Subcutaneous abdominal adipose tissue (tissue), 5 donors: ENCODE data around the gene HPGD.

Source experiments
- H3K27ac ChIP-seq: one replicate; pipeline ENCODE4 v1.7.0; 2013; ENCODE audit warnings: low read depth, mild to moderate bottlenecking, inconsistent platforms, low read length, moderate library complexity
- H3K27me3 ChIP-seq, 5 donors: one replicate each; pipeline ENCODE4 v1.7.0; 2013; ENCODE audit warnings: low read length in 5 of 5, inconsistent platforms in 1 of 5; ENCODE audit not compliant: control insufficient read depth in 5 of 5, insufficient read depth in 4 of 5
- H3K36me3 ChIP-seq, 5 donors: one replicate each; pipeline ENCODE4 v1.7.0; 2013; ENCODE audit warnings: low read length in 5 of 5; ENCODE audit not compliant: control insufficient read depth in 5 of 5, insufficient read depth in 5 of 5
- H3K4me1 ChIP-seq, 5 donors: one replicate each; pipeline ENCODE4 v1.7.0; 2013; ENCODE audit warnings: low read length in 5 of 5, mild to moderate bottlenecking in 3 of 5, moderate library complexity in 1 of 5; ENCODE audit not compliant: control insufficient read depth in 5 of 5, insufficient read depth in 5 of 5
- H3K4me3 ChIP-seq, 5 donors: one replicate each; pipeline ENCODE4 v1.7.0; 2013; ENCODE audit warnings: low read length in 5 of 5, low read depth in 1 of 5
- H3K9ac ChIP-seq, 5 donors: one replicate each; pipeline ENCODE4 v1.7.0; 2013; ENCODE audit warnings: low read length in 5 of 5, mild to moderate bottlenecking in 4 of 5, moderate library complexity in 3 of 5
- H3K9me3 ChIP-seq, 5 donors: one replicate each; pipeline ENCODE4 v1.7.0; 2013; ENCODE audit warnings: low read length in 5 of 5; ENCODE audit not compliant: control insufficient read depth in 5 of 5
- donor health status: healthy.
- donor health status: healthy.
- donor health status: healthy.
- donor health status: healthy.
- donor health status: healthy.

Gene HPGD

GRCh38 chr4:174454815-174455473 is 67.3 kb downstream of the HPGD start:
- peaks cover 0 to 4% (median 0%) of the 10 kb centered on the region in 5 donors for H3K4me1 ChIP-seq
- H3K27me3 ChIP-seq = no peaks in the 10 kb centered on the region
- H3K9me3 ChIP-seq = no peaks in the 10 kb centered on the region
- H3K4me3 ChIP-seq = no peak overlapping the region
- no peaks in the 10 kb centered on the region for H3K36me3 ChIP-seq
- H3K27ac ChIP-seq = no peak overlapping the region
- no peak overlapping the region for H3K9ac ChIP-seq

- no peak overlapping the region for H3K27ac ChIP-seq
- no peak overlapping the region for H3K4me3 ChIP-seq
- H3K9ac ChIP-seq = no peak overlapping the region
- H3K4me1 ChIP-seq = peaks cover 0 to 4% (median 0%) of the 10 kb centered on the region in 5 donors
- H3K36me3 ChIP-seq = no peaks in the 10 kb centered on the region
- no peaks in the 10 kb centered on the region for H3K27me3 ChIP-seq
- H3K9me3 ChIP-seq = no peaks in the 10 kb centered on the region
Observed at GRCh38 chr4:174451718-174452296, 70.5 kb downstream of the HPGD start.

- Histone ChIP-seq H3K27ac (no peak overlapping the region), H3K27me3 (no peaks in the 10 kb centered on the region), H3K4me1 (peaks cover 0 to 4% (median 0%) of the 10 kb centered on the region in 5 donors), H3K9ac (no peak overlapping the region), H3K9me3 (no peaks in the 10 kb centered on the region), H3K4me3 (no peak overlapping the region), H3K36me3 (no peaks in the 10 kb centered on the region)
Observed at GRCh38 chr4:174450786-174451125, 71.5 kb downstream of the HPGD start.

GRCh38 chr4:174449944-174450785 is 72.1 kb downstream of the HPGD start:
- Histone ChIP-seq H3K36me3 (no peaks in the 10 kb centered on the region), H3K27me3 (no peaks in the 10 kb centered on the region), H3K4me1 (peaks cover 0 to 4% (median 0%) of the 10 kb centered on the region in 5 donors), H3K9me3 (no peaks in the 10 kb centered on the region), H3K4me3 (no peak overlapping the region), H3K9ac (no peak overlapping the region), H3K27ac (no peak overlapping the region)

GRCh38 chr4:174449152-174449551 is 73.1 kb downstream of the HPGD start:
- H3K9me3 ChIP-seq = no peaks in the 10 kb centered on the region
- no peak overlapping the region for H3K4me3 ChIP-seq
- H3K9ac ChIP-seq = no peak overlapping the region
- no peaks in the 10 kb centered on the region for H3K36me3 ChIP-seq
- H3K27ac ChIP-seq = no peak overlapping the region
- H3K4me1 ChIP-seq = peaks cover 0 to 4% (median 0%) of the 10 kb centered on the region in 5 donors
- H3K27me3 ChIP-seq = no peaks in the 10 kb centered on the region

- Histone ChIP-seq H3K4me1 (no peaks in the 10 kb centered on the region), H3K4me3 (no peak overlapping the region), H3K36me3 (no peaks in the 10 kb centered on the region), H3K27me3 (no peaks in the 10 kb centered on the region), H3K27ac (no peak overlapping the region), H3K9me3 (no peaks in the 10 kb centered on the region), H3K9ac (no peak overlapping the region)
Observed at GRCh38 chr4:174444390-174444789, 77.9 kb downstream of the HPGD start.
